SHP77 treated with DMSO at 0.1 percent for 48 hours (cell line): ENCODE data around the gene IRF2.
A peak's percentile ranks its signal among the peaks of the same experiment; 100 is the strongest.
"Not testable (repeated sequence)": the region's sequence is repeated elsewhere in the genome, so short reads cannot be mapped to it uniquely, and the experiment has no call there.

Experiments
- DNase-seq: peaks from one replicate; lab custom pipeline; 2025; lab: John Stamatoyannopoulos, UW

The IRF2 gene

DNA sequence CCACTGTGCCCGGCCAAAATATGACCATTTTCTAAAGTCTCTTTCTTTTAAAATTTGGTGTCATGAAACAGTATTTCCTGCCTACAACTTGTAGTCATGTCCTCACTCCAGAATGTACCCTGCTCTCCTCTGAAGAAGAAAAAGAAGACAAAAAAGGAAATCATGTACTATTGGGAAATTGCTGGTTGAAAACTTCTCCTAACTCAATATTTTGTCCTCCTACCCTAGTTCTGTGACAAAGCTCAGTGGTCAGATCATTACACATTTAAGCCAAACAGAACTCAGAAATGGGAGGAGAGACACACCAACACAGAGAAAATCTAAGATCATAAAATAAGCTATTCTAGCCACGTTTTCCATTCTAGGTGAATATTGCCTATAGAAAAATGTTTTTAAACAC is 127.7 kb downstream of the IRF2 start:
- no peak for DNase-seq

DNA sequence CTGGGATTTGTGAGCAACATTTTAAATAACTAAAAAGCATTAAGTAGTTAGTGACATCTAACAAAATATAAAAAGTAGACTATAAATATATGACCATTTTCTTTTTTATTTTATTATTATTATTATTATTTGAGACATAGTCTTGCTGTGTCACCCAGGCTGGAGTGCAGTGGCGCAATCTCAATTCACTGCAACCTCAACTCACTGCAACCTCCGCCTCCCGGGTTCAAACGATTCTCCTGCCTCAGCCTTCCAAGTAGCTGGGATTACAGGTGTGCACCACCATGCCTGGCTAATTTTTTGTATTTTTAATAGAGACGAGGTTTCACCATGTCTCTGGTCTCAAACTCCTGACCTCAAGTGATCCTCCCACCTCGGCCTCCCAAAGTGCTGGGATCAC is 128.1 kb downstream of the IRF2 start:
- DNase-seq = not testable (repeated sequence)

DNA sequence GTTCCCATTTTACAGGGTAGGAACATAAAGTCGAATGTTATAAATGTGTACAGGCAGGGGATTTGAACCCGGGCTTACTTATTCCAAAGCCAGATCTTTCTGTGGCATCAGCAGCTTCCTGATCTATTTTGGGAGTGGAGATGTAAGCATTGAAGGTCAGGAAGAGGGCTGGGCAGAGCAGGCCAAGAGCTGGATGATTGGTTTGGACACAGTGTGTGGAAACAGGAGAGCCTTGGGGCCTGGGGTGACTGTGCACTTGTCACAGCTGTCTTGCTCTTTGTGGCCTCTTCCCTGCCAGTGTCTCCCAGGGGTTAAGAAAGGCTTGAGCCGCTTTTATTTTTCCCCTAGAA is 128.8 kb downstream of the IRF2 start:
- DNase-seq = no peak

DNA sequence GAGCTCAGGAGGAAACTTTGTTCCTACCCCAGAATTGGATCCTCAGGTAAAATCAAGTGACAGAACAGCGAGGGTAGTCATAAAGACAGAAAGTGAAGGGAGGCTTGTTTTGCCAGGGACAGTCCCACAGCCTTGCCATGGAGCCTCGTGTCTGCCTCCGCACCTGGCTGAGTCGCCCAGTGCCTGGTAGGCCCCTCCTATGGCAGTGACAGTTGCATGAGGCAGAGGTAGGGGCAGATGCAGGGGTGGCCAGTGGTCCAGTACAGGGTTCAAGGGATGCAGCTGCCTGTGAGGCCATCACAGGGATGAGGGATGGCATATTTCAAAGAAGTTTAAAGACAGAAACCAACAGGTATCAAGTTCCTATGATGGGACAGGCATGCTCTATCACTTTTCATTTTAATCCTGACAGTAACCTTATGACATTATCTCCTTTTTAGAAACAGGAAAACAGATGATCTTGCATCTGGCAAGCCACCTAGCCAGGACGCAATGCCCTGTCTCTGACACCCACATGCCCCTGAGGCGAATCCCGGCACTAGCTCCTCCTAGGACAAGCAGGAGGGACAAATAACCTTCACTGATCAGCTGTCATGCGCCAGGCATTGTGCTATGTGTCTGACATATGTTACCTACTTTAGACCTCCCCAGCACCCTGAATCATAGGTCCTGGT is 129.3 kb downstream of the IRF2 start:
- no peak for DNase-seq

DNA sequence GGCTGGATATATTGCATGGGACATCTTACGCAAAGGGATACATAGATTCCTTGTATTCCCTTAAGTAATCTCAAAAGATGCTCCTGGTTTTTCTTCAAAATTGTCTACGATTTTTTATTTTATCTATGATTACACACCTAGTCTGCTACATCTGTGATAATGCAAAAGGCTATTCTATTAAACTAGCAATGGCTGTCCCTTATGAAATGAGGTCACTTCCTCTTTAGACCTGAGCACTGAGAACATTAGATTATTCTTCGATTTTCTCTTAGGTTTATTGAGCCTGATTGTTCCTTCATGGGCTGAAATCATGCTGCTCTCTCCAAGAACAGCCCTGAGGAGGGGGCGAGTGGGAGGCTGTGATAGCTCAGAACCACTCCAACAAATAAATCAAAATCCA is 129.9 kb downstream of the IRF2 start:
- DNase-seq = no peak

DNA sequence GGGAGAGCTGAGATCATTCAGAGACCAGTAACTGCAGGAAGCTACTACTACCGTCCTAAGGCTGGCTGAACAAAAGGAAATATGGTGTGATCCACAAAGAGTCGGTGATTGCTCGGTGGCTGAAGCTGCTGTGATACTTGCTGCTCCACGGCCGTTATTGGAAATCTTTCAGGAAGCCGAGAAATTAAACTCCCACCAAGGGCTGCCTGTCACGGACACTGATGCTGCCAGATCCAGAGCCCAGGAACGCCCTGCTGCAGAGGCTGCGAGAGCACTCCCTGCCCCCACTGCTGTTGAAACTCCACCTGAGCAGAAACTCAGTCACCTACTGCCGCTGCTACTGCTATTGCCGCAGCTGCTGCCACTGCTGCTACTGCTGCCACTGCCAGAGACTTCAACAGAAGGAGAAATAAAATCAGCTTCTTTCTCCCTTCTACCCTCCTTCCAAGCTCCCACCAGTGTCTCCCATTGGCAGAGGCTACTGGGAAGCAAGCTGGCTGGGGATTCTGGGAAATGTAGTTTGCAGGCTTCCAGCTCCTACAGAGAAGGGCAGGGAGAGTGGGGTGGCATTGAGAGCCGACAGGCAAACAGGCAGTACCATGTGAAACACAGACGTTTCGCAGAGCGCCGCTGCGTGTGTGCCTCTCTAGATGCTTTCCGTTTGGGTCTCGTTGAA is 130.7 kb downstream of the IRF2 start:
- peak; percentile 64 for DNase-seq

DNA sequence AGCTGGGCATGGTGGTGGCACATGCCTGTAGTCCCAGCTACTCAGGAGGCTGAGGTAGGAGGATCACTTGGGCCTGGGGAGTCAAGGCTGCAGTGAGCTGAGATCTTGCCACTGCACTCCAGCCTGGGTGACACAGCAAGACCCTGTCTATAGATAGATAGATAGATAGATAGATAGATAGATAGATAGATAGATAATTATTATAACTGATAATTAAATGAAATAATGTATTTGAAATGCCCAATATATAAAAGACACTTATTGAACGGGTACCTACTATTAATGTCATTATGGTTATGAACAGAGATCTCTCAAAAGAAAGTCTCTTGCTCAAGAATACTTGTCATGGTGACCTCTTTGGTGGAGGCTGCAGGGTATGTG is 131.5 kb downstream of the IRF2 start:
- DNase-seq = not testable (repeated sequence)

DNA sequence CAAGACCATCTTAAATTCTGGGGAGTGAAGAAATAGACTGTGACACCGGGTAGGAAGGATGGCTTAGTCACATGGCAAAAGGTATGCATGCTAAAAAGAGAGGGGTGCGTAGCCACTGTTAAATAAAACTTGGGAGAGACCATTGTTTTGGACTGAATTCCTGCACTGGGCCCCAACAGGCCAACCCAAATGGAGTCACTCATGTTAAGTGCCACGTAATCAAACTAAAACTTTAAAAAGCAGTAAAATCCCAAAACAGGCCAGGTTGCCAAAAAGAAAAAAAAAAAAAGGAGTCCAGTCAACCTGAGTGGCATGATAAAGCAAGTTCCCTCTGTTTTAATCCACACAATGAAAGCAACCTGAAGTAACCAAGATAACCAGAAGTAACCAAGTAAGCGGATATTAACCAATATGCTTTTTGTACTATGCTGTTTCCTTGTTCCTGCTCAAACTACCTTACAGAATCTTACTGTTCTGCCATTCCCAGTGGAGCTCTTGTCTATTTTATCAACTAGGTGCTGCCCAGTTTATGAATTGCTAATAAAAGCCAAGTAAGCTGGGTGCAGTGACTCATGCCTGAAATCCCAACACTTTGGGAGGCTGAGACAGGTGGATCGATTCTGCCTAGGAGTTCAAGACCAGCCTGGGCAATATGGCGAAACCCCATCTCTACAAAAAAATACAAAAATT is 132.0 kb downstream of the IRF2 start:
- no peak for DNase-seq

DNA sequence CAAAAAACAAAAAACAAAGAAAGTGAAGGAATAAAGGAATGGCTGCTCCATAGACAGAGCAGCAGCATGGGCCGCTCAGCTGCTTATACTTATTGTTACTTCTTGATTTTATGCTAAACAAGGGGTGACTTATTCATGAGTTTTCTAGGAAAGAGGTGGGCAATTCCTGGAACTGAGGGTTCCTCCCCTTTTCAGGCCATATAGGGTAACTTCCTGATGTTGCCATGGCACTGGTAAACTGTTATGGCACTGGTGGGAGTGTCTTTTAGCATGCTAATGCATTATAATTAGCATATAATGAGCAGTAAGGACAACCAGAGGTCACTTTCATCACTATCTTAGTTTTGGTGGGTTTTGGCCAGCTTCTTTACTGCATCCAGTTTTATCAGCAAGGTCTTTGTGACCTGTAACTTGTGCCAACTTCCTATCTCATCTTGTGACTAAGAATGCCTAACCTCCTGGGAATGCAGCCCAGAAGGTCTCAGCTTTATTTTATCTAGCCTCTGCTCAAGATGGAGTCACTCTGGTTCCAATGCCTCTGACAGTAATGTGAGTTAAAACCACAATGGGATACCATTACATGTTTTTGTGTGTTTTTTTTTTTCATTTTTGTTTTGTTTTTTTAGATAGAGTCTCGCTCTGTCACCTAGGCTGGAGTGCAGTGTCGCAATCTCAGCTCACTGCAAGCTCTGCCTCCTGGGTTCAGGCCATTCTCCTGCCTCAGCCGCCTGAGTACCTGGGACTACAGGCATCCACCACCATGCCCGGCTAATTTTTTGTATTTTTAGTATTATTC is 134.8 kb downstream of the IRF2 start:
- DNase-seq = not testable (repeated sequence)

DNA sequence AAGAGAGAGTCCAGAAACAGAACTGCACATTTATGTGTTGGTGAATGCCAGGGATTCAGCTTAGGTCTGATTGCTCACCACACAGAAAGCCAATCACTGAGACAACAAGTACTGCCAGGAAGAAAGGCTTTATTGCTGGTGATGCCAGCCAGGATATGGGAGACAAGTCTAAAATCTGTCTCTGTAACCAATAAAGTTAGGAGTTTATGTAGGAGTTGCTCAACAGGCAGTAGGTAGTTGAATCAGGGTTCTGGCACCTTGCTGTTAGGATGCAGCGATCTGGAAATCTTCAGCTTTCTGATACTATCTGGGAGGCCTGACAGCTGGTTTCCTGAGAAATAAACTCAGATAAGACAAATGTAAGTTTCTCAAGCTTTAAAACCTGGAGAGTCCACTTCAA is 136.4 kb downstream of the IRF2 start:
- no peak for DNase-seq
